Measurements from ENCODE around the gene THSD4. TPM values are rescaled to one million over a fixed set of nuclear protein-coding genes. Genes with fewer than 3 reads are reported as not detected.

Gene THSD4
- total RNA-seq, 1 experiment from 2014 or later = 29.0 TPM

DNA sequence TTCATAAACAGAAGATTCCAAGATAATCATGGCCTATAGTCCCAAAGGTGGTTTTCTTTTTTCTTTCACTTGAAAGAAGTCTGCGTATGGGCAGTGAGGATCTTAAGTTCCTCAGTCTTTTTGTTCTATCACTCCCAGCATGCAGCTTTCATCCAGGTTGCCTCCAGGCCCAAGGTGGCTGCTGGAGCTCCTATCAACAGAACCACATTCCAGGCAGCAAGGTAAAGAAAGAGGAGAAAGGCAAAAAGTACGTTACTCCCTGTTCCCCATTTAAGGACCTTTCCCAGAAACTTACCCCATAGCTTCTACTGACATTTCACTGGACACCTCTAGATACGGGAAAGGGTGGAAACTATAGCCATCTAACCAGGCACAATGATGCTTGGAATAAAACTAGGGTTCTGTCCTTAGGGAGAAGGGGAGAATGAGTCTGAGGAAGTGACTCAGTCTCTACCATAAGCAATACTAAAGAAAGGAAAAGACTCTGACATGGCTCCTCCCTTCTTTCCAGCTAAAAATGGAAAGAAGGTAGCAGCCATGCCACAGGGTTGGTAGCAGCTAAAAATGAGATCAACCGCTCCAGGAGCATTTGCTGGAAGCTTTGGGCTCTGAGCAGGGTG lies 381.2 kb downstream of the THSD4 start:
- H3K36me3 ChIP-seq (ENCODE audit: low read depth, low read length) = peaks cover 9% of the 10 kb centered on the region; the same call in 1 of the 2 replicates
- ChIA-PET POLR2A (ENCODE audit: unreplicated experiment) (no interaction called here), CTCF (no interaction called here)
- H3K4me1 ChIP-seq (ENCODE audit: insufficient read depth, low read length) = peaks cover 10% of the 10 kb centered on the region
- H3K9me3 ChIP-seq (ENCODE audit: low read length) = no peaks in the 10 kb centered on the region
- BruUV-seq (replicated peaks) = no TSS peak
- H3K27me3 ChIP-seq (ENCODE audit: low read length) = no peaks in the 10 kb centered on the region
- H3F3A ChIP-seq (ENCODE audit: low read length, unreplicated experiment) = no peaks in the 10 kb centered on the region
- no peak overlapping the region for H3K27ac ChIP-seq (ENCODE audit: low read length)
- H3K4me3 ChIP-seq (ENCODE audit: low read length) = no peak overlapping the region
- H2AFZ ChIP-seq (ENCODE audit: low read length) = no peak overlapping the region
- intact Hi-C loops (cut with micrococcal nuclease) = no loop called here
- ATAC-seq (peak; percentile 73), DNase-seq (peak; percentile 48)
- no peaks in the 10 kb centered on the region for H4K20me1 ChIP-seq (ENCODE audit: low read length)
- H3K79me2 ChIP-seq (ENCODE audit: low read length) = no peaks in the 10 kb centered on the region
- TF ChIP-seq EZH2 (IDR thresholded peaks at IDR 0.05; ENCODE audit: low read length, unreplicated experiment) = no peak
- TF ChIP-seq EZH2phosphoT487 (IDR thresholded peaks at IDR 0.05; ENCODE audit: borderline replicate concordance, low read length) = no peak
- TF ChIP-seq, protein P1, sequence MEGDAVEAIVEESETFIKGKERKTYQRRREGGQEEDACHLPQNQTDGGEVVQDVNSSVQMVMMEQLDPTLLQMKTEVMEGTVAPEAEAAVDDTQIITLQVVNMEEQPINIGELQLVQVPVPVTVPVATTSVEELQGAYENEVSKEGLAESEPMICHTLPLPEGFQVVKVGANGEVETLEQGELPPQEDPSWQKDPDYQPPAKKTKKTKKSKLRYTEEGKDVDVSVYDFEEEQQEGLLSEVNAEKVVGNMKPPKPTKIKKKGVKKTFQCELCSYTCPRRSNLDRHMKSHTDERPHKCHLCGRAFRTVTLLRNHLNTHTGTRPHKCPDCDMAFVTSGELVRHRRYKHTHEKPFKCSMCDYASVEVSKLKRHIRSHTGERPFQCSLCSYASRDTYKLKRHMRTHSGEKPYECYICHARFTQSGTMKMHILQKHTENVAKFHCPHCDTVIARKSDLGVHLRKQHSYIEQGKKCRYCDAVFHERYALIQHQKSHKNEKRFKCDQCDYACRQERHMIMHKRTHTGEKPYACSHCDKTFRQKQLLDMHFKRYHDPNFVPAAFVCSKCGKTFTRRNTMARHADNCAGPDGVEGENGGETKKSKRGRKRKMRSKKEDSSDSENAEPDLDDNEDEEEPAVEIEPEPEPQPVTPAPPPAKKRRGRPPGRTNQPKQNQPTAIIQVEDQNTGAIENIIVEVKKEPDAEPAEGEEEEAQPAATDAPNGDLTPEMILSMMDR (conservative IDR thresholded peaks at IDR 0.05; ENCODE audit: low read depth, low read length) = no peak
- no peaks in the 10 kb centered on the region for H3K9me2 ChIP-seq (replicated peaks; ENCODE audit: low read length)
- no peak overlapping the region for H3K9ac ChIP-seq (ENCODE audit: low read length)
- H3K4me2 ChIP-seq (ENCODE audit: low read length) = 0 out of 2 replicates have a peak overlapping the region, but pooled peaks have one; percentile 3

DNA sequence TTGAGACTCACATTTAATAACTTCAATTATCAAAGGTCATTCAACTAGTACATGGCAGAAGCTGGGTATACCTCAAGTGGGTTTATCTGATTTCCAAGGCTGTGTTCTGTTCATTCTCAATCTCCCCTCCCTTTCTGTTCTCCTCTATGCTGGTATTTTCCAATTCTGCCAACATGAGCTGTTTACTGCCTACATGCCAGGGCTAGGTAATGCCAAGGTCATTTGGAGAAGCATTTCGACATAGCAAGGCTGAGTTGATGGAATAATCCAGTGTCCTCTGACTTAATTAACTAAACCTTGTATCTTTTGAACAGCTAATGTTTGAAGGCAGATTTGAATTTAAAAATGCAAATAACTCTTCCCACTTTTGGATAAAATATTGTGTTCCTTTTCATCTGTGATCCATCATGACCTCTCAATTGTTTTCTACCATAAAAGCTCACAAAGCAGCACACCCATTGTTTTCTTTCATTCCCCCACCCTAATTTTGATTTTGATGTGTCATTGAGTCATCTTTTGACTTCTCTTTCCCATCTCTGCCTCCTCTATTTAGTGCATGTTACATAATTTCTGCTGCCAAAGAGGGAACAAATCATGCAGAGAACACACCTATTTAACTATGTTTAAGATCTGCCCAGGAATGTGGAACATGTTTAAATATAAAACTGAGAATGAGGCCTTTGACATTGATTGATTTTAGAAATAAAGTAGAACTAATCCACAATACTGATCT lies 386.2 kb downstream of the THSD4 start:
- Histone ChIP-seq H3K4me2 (ENCODE audit: low read length) (no peak overlapping the region), H3F3A (ENCODE audit: low read length, unreplicated experiment) (no peaks in the 10 kb centered on the region), H3K79me2 (ENCODE audit: low read length) (no peaks in the 10 kb centered on the region), H3K9ac (ENCODE audit: low read length) (no peak overlapping the region), H3K9me2 (replicated peaks; ENCODE audit: low read length) (no peaks in the 10 kb centered on the region), H3K27me3 (ENCODE audit: low read length) (no peaks in the 10 kb centered on the region), H4K20me1 (ENCODE audit: low read length) (no peaks in the 10 kb centered on the region), H3K9me3 (ENCODE audit: low read length) (no peaks in the 10 kb centered on the region), H2AFZ (ENCODE audit: low read length) (no peak overlapping the region), H3K27ac (ENCODE audit: low read length) (no peak overlapping the region), H3K4me1 (ENCODE audit: insufficient read depth, low read length) (peaks cover 4% of the 10 kb centered on the region), H3K4me3 (ENCODE audit: low read length) (no peak overlapping the region), H3K36me3 (ENCODE audit: low read depth, low read length) (peaks cover 9% of the 10 kb centered on the region; the same call in 1 of the 2 replicates)
- POLR2A ChIA-PET (ENCODE audit: unreplicated experiment) = no interaction called here
- TF ChIP-seq EZH2phosphoT487 (IDR thresholded peaks at IDR 0.05; ENCODE audit: borderline replicate concordance, low read length) (no peak), EZH2 (IDR thresholded peaks at IDR 0.05; ENCODE audit: low read length, unreplicated experiment) (no peak)
- TF ChIP-seq, protein P1 (conservative IDR thresholded peaks at IDR 0.05; ENCODE audit: low read depth, low read length) = no peak
- DNase-seq (no peak), ATAC-seq (no peak)
- intact Hi-C loops (cut with micrococcal nuclease) = no loop called here
- BruUV-seq (replicated peaks) = no TSS peak
- CTCF ChIA-PET = no interaction called here

DNA sequence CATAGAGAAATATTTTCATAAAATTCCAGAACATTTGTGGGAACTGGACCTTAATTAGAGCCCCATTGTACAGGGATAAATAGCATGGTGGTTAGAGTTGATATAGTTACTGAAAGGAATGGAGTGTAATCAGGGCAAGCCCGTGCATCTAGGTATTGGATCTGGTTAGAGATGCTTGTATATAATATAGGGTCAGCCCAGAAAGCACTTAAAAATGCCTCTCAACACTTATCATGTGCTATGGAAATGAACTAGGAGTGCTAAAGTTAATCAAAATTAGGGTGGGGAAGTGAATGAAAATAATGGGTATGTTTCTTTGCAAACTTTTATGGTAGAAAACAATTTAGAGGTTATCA lies 386.8 kb downstream of the THSD4 start:
- no peak for ATAC-seq

More for the DNA sequence above, 386.8 kb downstream of the THSD4 start:
- TF ChIP-seq EZH2 (IDR thresholded peaks at IDR 0.05; ENCODE audit: low read length, unreplicated experiment) = no peak
- TF ChIP-seq, protein P1 (conservative IDR thresholded peaks at IDR 0.05; ENCODE audit: low read depth, low read length) = no peak
- no peak for TF ChIP-seq EZH2phosphoT487 (IDR thresholded peaks at IDR 0.05; ENCODE audit: borderline replicate concordance, low read length)
- Histone ChIP-seq H3F3A (ENCODE audit: low read length, unreplicated experiment) (no peaks in the 10 kb centered on the region), H3K4me1 (ENCODE audit: insufficient read depth, low read length) (no peaks in the 10 kb centered on the region), H2AFZ (ENCODE audit: low read length) (no peak overlapping the region), H3K9ac (ENCODE audit: low read length) (no peak overlapping the region), H3K4me3 (ENCODE audit: low read length) (no peak overlapping the region), H3K27me3 (ENCODE audit: low read length) (no peaks in the 10 kb centered on the region), H3K9me2 (replicated peaks; ENCODE audit: low read length) (no peaks in the 10 kb centered on the region), H3K27ac (ENCODE audit: low read length) (no peak overlapping the region), H3K9me3 (ENCODE audit: low read length) (no peaks in the 10 kb centered on the region), H3K36me3 (ENCODE audit: low read depth, low read length) (peaks cover 9% of the 10 kb centered on the region; the same call in 1 of the 2 replicates), H4K20me1 (ENCODE audit: low read length) (no peaks in the 10 kb centered on the region), H3K79me2 (ENCODE audit: low read length) (no peaks in the 10 kb centered on the region), H3K4me2 (ENCODE audit: low read length) (no peak overlapping the region)
- no TSS peak for BruUV-seq (replicated peaks)
- DNase-seq = no peak
- CTCF ChIA-PET = no interaction called here
- intact Hi-C loops (cut with micrococcal nuclease) = no loop called here
- POLR2A ChIA-PET (ENCODE audit: unreplicated experiment) = no interaction called here
